HG03520 (cell line): ENCODE data around the gene MAGEB4.

ENCODE experiments used
- ATAC-seq: cut with Tn5 transposase; IDR thresholded peaks from one replicate; pipeline ENCODE4 v1.9.1; 2021; ENCODE audit warnings: mild to moderate bottlenecking, moderate library complexity; ENCODE audit not compliant: unreplicated experiment

MAGEB4 gene

DNA sequence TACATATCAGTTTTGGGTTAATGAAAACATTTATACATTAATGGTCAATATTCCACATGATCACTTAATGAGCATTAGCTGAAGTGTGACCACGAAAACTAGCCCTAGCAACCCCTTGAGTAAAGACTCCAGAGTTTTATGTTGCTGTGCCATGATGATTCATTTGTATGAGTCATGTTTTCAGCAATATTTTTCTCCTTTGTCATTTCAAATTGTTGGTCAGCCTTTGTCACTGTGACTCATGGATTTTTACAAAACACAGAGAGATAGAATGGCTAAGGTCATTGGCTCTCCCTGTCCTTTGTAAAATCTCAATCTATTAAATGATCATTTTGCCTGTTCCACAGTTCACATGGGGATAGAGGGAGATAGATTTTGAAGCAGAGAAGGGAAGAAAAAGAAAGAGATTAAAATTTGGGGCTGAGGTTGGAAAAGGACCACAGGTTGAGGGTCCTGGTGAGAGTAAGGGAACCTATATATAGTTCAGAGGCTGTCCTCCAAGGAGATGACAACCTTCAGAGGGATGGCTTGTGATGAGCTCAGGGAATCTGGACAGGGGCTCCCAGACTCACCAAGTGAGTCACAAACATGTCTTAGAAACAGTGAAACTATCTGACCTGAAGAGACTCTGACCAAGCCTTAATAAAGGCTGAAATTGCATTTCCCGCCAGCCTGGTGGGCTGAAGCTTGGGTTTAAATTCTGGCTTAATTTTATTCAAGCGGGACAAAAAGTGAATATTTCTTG, 41.8 kb downstream of the MAGEB4 start:
- no peak for ATAC-seq
